Right hindlimb (tissue), 1 donor: ENCODE results near the gene NSL1.

Source experiments
- DNase-seq: peaks from one replicate; pipeline ENCODE4 v3.0.0-alpha.2; 2018

The NSL1 gene

DNA sequence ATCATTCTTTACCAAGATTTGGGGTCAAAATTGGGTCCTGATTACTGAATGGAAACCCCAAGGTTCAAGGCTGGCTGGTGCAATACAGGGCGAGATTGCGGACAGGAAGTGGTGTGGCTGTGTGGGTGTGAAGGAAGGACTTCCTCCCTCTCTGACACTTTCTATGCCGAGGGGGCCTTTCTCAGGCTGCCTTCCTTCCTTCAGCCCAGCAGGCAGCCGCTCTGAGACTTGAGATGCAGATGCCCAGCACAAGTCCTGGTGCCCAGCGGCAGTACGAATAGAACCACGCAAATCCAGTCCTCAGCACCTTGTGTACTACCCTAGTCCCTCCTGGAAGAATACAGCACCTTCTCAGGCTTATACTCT lies 108.2 kb downstream of the NSL1 start:
- no peak for DNase-seq

DNA sequence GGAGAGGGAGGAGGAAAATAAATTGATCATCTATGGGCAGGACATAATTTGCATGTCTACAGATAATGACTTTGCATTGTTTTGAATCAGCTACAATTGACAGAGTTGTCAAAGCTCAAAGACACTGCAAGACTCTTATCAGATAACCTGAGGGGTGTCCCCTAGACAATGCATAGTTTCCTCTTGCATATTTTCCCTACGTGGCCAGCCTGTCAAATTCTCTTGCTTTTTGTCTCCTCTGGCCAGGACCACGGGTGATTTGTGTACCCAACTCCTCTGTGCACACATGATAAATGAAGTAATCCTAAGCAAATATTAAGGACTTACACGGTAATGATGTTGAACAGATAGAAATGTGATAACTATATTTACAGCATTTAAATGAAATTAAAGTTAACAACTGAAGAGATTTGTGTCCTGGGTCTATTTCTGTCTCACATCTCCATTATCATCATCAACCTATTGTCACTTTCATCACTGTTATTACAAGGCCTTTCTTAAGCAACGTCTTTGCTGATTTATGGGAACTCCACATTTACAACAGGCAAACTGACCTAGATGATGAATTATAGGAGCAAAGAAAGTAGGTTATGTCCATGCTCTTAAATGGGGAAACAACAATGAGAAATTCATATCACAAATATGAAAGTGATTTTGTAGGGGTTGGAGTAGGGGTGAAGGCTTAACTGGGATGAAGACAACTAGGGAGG lies 110.7 kb downstream of the NSL1 start:
- DNase-seq = no peak

DNA sequence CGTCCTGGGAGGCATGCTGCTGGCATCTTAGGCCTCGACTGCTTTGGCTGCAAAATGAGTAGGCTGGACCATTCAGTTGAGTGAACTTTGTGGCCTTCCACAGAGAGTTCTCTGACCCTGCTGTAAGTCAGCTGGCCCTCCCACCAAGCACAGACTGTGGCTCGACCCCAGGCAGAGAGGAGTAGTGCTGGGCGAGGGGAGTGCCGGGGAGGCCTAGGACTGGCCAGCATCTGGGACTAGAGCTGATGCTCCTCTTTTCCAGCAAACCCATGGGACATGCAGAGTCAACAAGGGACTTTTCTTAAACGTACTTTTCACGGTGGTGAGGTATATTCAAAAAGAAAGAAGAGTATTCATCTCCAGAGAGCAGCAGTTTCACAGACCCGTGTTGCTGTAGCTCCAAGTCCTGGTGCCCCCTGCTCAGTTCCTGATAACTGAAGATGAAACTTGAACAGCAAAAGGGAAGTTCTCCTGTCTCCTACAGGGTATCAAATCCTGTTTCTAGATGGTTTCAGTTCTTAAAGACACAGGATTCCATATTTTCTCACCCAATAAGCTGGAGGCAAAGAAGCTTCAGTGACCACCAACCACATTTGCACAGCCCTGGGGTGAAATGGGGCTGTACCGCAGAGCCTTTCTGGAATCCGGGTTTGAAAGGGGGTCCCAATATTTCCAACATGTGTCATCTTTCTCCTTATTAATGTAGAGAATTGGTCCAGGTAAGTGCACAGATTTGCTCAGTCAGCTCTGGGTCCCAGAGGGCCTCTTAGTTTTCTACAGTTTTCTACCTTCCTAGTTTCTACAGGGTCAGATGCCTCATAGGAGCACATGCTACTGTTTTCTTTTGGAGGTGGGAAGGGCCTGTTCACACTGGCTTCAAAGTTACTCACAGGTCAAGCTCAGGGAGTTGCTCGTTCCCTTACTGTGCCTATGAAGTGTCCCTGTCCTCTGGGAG lies 112.8 kb downstream of the NSL1 start:
- no peak for DNase-seq

GRCh38 chr1:212677573-212677972 lies 114.0 kb downstream of the NSL1 start:
- DNase-seq = no peak

GRCh38 chr1:212677136-212677535 lies 114.4 kb downstream of the NSL1 start:
- no peak for DNase-seq
